Mammary epithelial cell (primary cell): ENCODE measurements around the gene OAS2.

ENCODE experiments used
- CTCF ChIP-seq, 2 donors: IDR thresholded peaks in 1 of 2; conservative IDR thresholded peaks in 1 of 2; 2 replicates each; pipeline ENCODE4 v1.5.1; 2011 to 2012; ENCODE audit warnings: inconsistent platforms in 2 of 2, low read length in 2 of 2, mild to moderate bottlenecking in 2 of 2, control low read depth in 1 of 2, low read depth in 1 of 2; ENCODE audit not compliant: insufficient read depth in 1 of 2; ENCODE audit errors: extremely low read depth in 1 of 2
- EZH2 ChIP-seq: IDR thresholded peaks from 2 replicates; pipeline ENCODE4 v1.6.1; 2012; ENCODE audit warnings: low read length, inconsistent platforms, borderline replicate concordance

GRCh38 chr12:112977641-112978040, 678 bp upstream of the OAS2 start:
- no peak for TF ChIP-seq CTCF (conservative IDR thresholded peaks at IDR 0.05 in 1 of 2, IDR thresholded peaks at IDR 0.05 in 1 of 2; ENCODE audit: extremely low read depth in 1 of 2, insufficient read depth in 1 of 2, low read depth in 1 of 2, low read length in 2 of 2)
- no peak for TF ChIP-seq EZH2
